Stimulated activated CD4-positive, alpha-beta T cell treated with anti-CD3 and anti-CD28 coated beads, TNF-alpha, amount 100 ng/mL, for 4 hours (primary cell): ENCODE data around the gene MICA.
A peak's percentile ranks its signal among the peaks of the same experiment; 100 is the strongest.
"Not testable (repeated sequence)": the region's sequence is repeated elsewhere in the genome, so short reads cannot be mapped to it uniquely, and the experiment has no call there.

ENCODE experiments used
- DNase-seq, 3 experiments: peaks; one replicate each; pipeline ENCODE4 v3.0.0-alpha.2; 2020; ENCODE audit warnings: low read depth in 3 of 3

The MICA gene

DNA sequence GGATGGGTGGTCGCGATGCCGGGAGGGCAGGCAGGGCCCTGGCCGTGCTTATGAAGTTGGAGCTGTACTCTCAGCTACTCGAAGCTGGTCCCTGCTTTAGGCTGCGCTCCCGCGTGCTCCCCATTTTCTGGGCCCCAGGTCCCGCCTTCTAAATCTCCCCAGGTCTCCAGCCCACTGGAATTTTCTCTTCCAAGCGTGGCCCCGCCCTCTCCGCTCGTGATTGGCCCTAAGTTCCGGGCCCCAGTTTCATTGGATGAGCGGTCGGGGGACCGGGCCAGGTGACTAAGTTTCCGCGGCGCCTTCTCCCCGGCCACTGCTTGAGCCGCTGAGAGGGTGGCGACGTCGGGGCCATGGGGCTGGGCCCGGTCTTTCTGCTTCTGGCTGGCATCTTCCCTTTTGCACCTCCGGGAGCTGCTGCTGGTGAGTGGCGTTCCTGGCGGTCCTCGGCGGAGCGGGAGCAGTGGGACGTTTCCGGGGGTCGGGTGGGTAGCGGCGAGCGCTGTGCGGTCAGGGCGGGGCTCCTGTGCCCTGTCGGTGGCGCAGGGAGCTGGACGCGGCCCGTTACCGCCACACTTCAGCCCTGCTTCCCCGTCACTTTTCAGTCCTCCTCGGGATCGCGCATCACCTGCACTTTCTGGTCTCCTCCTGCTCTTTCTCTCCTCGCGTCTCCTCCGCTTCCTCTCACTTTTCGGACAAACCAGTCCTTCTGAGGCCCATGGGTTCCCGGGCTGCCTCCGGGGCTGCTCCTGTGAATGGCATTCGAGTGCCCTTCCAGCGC is at the start of gene MICA:
MICA (plus strand) TSS at position 313 of the 778 bp plus-strand sequence; CDS start at position 351, 38 bp downstream.
- peak; percentile 50 to 58 (median 53) for DNase-seq

DNA sequence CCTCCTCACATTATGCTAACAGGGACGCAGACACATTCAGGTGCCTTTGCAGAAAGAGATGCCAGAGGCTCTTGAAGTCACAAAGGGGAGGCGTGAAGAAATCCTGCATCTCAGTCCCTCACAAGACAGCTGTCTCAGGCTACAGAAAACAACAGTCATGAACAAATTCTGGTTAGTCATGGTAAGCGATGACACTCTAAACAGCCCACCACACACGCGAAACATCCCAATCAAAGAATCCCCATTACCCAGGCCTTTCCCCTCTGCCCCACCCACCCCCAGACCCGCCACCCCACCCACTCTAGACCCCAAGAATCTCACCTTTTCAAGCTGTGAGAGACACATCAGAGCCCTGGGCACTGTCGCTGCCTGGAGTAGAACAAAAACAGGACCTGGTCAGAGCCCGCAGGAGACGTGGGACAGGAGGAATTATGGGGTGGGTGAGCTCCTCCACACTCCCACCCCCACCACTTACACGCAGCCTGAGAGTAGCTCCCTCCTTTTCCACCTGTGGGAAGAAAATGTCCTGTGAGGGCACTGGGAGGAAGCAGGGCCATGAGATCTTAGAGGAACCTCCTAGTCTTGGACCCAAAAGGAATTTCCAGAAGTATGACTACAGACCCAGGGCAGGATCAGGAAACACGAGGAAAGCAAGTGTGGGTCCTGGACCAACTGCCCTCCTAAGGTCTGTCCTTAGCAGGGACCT is 49.1 kb upstream of the MICA start:
- no peak for DNase-seq

DNA sequence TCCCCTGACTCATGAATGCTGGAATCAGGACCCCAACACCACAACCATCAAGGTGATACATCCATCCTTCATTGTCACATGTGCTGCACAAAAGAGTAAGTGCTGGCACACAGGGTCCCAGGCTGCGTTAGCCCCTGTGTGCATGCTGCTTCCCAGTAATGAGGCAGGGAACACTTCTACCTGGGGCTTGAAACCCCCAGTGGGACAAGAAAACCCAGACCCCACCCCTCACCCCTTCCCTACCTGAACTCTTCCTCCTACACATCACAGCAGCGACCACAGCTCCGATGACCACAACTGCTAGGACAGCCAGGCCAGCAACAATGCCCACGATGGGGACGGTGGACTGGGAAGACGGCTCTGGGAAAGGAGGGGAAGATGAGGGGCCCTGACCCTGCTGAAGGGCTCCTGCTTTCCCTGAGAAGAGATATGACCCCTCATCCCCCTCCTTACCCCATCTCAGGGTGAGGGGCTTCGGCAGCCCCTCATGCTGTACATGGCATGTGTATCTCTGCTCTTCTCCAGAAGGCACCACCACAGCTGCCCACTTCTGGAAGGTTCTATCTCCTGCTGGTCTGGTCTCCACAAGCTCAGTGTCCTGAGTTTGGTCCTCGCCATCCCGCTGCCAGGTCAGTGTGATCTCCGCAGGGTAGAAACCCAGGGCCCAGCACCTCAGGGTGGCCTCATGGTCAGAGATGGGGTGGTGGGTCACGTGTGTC is 48.4 kb upstream of the MICA start:
- no peak for DNase-seq

DNA sequence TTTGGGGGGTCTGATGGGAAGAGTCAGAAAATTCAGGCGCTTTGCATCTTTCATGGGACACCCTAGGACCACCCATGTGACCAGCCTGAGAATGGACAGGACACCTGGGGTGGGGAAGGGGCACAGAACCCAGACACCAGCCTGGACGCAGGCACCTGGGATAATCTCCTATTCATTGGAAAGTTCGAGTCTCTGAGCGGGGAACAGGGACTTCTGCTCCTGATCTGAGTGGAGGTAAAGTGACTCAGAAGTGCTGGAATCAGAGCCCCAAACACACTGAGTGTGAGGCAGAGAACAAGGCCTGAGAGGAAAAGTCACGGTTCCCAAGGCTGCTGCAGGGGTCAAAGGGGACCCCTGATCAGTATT is 47.8 kb upstream of the MICA start:
- no peak for DNase-seq

DNA sequence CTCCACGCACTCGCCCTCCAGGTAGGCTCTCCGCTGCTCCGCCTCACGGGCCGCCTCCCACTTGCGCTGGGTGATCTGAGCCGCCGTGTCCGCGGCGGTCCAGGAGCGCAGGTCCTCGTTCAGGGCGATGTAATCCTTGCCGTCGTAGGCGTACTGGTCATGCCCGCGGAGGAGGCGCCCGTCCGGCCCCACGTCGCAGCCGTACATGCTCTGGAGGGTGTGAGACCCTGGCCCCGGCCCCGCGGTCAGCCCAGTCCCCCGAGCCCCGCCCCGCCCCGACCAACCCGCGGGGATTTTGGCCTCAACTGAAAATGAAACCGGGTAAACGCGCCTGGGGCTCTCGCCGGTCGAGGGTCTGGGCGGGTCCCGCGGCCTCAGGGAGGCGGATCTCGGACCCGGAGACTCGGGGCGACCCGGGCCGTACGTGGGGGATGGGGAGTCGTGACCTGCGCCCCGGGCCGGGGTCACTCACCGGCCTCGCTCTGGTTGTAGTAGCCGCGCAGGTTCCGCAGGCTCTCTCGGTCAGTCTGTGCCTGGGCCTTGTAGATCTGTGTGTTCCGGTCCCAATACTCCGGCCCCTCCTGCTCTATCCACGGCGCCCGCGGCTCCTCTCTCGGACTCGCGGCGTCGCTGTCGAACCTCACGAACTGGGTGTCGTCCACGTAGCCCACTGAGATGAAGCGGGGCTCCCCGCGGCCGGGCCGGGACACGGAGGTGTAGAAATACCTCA is 47.0 kb upstream of the MICA start:
- no peak for DNase-seq

DNA sequence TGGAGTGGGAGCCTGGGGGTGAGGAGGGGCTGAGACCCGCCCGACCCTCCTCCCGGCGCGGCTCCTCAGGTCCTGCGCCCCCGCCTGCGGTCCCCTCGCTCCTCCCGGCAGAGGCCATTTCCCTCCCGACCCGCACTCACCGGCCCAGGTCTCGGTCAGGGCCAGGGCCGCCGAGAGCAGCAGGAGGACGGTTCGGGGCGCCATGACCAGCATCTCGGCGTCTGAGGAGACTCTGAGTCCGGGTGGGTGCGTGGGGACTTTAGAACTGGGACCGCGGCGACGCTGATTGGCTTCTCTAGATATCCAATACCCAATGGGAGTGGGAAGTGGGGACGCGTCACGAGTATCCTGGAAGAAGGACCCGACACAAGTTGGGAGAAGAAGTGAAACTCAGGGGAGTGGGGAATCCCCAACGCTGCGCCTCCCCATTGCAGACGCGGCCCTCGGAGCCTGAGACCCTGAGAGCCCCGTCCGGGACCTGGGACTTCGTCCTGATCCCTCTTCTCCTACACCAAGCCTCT is 46.4 kb upstream of the MICA start, which contains the start of gene HLA-B:
HLA-B (minus strand) TSS at position 234 of the 521 bp plus-strand sequence; CDS start at position 213, 21 bp downstream.
- peak in 2 of 3 experiments; percentile 51 to 75 for DNase-seq

DNA sequence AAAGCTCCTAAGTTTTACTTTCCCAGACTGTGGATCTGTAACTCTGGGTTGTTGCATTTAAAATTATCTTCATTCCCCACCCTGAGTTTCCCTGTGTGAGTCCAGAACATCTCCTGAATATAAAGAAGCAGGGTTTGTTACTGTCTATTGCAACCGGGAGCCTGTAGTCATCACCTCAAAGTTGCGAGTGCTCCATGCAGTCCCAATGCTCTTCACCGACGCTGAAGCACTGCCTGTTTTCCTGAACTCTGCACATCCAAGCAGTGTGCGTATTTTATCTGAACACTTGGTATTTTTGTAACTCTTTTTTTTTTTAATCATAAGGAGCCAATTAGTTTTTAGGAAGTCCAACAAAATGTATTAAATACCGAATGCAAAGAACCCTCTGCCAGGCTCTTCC is 45.5 kb upstream of the MICA start:
- no peak for DNase-seq

DNA sequence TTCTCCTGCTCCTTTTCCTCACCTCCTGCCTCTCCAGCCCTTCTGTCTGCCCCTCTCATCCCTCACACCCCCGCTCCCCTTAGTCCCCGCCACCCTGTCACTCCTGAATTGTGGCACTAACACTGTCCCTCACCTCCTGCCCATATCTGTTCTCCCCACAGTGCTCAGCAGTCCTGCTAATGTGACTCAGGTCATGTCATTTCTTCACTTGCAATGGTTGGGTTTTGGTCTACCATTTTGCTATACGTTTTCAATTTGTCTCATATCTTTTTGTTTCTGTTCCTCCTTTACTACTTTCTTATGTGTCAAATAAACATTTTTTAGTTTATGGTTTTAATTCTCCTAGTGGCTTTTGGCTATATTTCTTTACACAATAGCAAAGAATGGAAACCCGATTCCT is 45.1 kb upstream of the MICA start:
- no peak for DNase-seq

DNA sequence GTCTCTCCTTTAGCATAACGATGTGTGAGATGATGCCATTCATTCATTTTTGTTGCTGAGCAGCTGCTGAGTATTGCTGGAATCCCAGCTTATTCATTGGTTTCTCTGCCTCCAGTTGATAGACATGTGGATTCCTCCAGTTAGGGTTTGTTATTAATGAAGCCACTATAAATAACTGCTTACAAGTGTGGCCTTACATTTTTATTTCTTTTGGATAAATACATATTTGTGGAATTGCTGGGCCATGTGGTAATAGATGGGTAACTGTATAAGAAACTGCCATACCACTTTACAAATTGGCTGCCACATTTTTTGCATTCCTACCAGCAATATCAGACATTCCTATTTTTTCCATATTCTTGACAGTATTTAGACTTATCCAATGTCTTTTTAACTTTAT is 43.8 kb upstream of the MICA start:
- no peak for DNase-seq

DNA sequence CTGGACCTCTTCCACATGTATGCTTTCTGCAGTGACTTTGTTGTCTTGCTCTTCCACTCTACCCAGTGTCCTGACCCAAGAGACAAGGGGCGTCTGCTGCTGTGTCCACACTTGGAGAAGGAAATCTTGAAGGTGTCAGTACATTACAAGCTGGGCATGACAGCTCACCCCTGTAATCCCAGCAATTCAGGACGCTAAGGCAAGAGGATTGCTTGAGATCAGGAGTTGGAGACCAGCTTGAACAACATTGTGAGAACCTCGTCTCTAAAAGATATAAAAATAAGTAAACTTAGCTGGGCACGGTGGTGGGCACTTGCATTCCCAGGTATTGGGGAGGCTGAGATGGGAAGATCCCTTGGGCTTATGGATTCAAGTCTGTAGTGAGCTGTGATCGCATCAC is 40.6 kb upstream of the MICA start:
- DNase-seq: no peak

DNA sequence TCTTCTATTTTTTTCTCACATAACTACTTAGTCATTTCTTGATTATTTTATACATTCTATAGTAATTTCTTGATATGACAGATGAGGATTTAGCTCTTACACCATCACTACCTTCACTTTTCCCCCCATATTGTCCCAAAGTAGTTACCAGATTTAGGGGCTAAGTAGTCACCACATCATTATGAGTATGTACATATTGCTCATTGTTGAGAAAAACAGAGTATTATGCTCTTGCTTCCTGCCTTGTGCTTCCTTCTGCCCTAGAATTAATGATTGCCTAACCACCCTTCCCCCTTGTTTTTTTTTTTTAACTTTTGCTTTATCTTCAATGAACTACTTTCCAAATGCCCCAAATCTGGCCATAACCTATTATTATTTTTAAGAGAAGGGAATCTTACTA is 39.6 kb upstream of the MICA start:
- DNase-seq: no peak

DNA sequence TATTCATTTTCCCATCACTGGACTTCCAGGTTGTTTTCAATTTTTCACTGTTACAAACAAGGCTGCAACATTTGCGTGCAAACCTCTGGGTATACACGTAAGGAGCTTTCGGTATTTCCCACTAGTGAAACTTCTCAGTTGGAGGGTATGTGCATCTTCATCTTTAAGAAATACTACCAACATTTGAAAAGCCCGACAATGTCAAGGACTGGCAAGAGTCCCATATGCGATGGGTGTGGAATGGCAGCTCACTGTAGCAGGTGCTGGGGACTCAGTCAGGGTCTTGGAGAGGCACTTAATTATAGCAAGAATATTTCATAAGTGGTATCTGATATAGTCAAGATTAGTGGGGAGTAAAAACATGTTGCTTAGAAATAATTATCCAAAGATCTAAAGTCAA is 37.5 kb upstream of the MICA start:
- DNase-seq: no peak

DNA sequence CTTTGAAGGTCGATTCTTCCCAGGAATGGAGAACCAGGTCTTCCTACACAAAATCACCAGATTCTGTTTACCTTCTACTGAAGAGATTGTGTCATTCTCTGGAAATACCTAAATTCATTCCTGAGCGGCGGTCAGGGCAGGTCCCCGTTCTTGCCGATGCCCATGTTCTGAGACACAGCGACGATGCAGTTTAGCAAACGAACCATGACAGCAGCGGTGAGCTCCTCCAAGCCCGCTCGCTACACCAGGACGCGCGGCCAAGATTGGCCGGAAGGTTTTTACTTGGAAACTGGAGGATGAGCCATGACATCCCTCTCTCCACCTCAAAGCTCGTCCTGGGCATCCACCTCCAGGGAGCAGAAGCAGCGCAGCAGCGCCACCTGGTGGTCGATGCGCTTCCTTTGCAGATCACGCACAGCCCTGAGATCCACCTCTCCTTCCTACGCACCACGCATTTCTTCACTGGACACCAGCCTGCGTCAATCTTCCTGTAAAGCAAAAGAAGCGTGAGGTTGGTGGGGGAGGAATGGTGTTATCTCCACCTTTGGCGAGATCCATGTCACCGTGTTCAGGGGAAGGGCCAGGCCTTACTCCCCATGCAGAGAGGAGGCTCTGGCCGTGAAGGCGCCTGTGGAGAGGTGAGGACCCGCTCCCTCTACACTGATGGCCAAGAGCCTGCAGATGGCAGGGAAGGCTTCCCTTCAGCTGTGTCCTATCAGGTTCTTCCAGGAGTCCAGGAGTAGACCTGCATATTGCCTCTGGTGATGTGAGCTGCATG is 36.5 kb upstream of the MICA start:
- DNase-seq: peak; percentile 75 to 89 (median 85)

DNA sequence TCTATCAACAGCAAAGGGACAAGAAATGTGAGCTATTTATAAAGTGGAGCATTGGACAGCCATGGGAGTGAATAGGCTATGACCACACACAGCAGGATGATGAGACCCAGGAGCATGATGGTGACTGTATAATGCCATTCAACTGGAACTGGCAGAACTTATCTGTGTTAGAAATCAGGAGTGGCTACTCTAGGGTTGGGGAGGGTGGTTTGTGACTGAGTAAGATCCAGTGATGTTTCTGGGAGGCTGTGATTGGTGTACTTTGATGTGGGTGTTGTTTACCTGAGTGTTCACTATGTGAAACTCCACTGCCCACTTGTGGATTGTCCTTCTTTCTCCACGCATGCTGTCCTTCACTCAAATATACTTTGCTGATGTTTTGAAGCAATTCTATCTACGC is 34.9 kb upstream of the MICA start:
- DNase-seq: no peak

DNA sequence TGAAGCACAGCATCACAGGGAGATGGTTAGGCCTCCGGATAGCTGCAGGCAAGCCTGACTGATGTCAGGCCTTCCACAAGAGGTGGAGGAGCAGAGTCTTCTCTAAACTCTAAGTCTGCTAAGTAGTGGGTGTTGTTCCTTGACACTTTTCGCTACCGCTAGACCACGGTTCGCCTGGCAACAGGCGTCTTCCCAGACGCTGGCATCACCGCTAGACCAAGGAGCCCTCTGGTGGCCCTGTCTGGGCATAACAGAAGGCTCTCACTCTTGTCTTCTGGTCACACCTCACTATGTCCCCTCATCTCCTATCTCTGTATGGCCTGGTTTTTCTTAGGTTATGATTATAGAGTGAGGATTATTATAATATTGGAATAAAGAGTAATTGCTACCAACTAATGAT is 29.3 kb upstream of the MICA start:
- DNase-seq: not testable (repeated sequence)

DNA sequence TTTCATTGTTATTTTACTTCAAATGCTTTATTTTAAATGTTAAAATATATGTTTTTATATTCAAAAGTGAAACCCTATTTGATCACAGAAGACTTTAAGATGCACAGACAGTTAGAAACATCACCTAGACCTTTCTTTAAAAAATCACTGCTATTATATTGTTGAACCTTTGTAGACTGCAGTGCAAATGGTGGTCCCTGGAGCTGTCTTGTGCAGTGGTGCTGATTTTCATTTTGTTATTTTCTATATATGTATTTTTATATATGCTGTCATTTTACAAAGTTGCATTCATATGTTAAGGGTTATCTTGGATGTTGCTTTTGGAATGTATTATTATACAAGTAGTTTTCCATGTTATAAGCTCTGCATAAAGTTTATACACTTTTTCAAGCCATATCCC is 27.7 kb upstream of the MICA start:
- DNase-seq: no peak

DNA sequence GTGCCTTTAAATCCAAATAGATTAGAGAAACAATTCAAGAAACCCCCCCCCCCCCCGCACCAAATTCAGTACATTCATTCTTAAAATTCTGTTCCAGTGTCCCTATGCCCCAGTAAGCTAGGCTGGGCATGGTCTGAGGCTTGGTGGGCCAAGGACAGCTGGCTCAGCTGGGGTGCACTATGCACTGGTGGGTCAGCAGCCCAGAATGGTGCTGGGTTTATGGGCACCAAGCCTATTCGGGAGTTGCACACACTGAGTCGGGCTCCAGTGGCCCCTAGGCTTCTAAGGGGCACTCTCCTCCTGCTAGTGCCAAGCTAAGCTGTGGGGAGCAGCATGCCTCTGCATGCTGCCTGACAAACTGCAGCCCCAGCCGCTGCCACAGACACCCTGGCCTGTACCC is 26.4 kb upstream of the MICA start:
- DNase-seq: no peak

DNA sequence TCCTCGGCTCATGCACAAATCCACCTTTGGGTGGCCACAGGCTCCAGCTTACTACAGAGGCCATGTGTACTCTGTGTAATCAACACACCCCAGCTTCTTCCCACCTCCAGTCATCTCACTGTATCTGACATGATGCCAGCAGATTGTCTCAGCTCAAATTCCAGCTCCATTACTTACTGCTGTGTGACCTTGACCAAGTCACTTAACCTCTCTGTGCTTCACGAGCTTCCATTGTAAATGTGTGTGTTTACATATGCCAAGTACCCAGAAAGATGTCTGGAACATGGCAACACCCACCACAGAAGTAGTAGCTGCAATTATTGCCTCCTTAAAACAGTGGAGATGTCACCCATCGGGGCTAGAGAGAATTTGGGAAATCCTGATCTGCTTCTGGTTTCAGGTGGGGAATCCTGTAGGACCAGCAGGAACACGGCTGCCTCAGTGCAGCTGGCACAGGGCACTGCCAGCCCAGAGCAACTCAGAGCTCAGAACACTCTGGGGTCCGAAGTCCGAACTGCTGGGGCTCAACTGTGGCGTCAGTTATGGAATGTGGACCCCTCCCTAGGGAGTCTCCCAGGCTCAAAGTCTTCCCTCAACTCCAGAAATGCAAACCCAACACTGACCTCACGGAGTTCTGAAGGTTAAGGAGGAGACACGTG is 25.2 kb upstream of the MICA start:
- no peak for DNase-seq

DNA sequence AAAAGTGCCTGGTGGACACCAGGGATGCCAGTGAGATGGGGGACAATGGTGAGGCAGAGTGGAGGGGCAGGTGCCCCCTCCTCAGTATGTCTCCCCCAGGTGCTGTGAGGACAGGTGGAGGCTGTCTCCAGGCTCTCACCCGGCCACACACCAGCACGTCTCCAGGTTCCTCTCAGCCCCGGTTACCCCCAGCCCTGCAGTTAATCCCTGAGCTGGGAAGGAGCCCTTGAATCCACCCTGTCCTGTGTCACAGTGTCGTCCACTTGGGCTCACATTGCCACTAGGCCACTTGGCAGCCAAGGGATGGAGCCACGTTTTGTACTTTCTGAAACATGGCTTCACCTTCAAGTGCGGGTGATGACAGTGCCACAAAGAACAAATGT is 24.7 kb upstream of the MICA start:
- no peak for DNase-seq

DNA sequence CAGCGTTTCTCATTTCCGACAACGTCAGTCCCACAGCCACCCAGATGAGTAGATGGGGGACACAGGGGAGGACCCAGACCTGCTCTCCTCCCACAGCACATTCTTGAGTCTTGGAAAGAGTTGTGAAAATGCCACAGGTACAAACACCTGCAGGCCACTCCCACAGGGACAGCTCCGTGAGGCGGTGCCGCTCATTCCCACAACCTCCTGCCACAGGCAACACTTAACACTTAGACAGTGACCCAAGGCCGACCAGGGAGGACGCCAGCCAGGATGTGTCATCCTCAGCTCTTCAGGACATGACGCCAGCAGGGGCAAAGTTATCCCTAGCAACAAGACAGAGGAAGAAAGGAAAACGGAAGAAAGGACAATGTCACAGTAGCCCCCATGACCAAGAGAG is 23.5 kb upstream of the MICA start:
- DNase-seq: no peak
